C1 segment of cervical spinal cord (tissue), 14 donors: ENCODE results near the gene MYL7.

Experiments used
- DNase-seq, 14 donors: peaks; one replicate each; lab custom pipeline; 2025; lab: John Stamatoyannopoulos, UW

Gene MYL7

DNA sequence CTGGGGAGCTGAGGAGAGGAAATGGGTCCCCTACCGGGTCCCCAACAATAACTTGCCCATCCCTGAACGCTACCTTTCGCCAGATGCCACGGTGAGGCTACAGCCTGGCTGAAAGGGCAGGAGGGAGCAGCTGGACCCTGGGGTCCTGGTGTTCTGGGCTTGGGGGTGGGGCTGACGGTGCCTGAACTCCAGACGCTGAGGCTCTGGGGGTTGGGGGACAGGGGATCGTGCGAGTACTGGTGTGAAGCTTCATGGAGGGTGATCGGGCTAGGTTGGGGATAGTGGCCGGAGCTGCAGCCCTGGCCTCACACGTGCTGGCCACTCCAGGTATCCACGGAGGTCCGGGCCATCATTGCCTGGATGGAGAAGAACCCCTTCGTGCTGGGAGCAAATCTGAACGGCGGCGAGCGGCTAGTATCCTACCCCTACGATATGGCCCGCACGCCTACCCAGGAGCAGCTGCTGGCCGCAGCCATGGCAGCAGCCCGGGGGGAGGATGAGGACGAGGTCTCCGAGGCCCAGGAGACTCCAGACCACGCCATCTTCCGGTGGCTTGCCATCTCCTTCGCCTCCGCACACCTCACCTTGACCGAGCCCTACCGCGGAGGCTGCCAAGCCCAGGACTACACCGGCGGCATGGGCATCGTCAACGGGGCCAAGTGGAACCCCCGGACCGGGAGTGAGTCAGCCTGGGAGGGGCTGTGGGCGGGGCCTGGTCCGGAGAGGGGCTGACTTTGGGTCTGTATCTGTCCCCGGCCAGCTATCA lies 28.7 kb downstream of the MYL7 start:
- DNase-seq, result no peak

DNA sequence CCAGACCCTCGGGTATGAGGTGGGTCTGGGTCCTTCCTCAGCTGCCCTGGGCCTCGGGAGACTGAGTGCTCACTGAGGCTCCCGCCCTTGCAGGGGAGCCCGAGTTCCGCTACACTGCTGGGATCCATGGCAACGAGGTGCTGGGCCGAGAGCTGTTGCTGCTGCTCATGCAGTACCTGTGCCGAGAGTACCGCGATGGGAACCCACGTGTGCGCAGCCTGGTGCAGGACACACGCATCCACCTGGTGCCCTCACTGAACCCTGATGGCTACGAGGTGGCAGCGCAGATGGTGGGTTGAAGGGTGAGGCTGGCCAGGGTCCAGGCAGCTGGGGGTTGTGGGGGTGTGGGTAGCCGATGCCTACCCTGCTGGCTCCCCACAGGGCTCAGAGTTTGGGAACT lies 29.4 kb downstream of the MYL7 start:
- peak in 1 of 14 donors; percentile 29 for DNase-seq

DNA sequence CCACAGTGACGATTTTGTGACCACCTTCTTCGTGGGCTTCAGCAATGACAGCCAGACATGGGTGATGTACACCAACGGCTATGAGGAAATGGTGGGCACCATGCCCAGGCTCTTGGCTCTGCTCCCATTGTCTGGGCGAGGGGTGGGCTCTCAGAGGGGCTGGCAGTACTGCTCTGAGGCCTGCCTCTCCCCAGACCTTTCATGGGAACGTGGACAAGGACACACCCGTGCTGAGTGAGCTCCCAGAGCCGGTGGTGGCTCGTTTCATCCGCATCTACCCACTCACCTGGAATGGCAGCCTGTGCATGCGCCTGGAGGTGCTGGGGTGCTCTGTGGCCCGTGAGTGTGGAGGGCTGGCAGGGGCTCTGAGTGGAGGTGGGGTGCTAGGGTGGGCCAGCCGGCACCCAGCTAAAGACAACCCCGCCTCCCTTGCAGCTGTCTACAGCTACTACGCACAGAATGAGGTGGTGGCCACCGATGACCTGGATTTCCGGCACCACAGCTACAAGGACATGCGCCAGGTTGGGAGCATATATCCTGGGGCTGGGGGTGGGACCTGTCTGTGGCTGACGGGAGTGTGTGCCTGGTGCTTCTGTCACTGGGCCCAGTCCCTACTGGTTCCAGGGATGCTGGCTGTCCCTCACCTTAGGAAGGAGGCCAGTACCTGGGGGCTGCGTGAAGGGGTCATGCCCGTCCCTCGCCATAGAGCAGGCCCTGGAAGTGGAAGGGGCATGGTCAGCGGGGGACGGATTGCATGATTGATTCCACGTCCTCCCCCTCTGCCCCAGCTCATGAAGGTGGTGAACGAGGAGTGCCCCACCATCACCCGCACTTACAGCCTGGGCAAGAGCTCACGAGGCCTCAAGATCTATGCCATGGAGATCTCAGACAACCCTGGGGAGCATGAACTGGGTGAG lies 30.2 kb downstream of the MYL7 start:
- DNase-seq, result no peak

DNA sequence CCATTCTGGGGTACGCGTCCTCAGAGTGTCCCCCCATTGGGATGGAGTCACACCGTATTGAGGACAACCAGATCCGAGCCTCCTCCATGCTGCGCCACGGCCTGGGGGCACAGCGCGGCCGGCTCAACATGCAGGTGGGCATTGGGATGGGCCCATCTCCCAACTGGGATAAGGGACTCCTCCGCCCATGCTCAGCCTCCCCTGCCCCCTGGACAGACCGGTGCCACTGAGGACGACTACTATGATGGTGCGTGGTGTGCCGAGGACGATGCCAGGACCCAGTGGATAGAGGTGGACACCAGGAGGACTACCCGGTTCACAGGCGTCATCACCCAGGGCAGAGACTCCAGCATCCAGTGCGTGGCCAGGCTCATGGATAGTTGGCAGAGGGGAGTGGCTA lies 31.1 kb downstream of the MYL7 start:
- DNase-seq, result no peak

DNA sequence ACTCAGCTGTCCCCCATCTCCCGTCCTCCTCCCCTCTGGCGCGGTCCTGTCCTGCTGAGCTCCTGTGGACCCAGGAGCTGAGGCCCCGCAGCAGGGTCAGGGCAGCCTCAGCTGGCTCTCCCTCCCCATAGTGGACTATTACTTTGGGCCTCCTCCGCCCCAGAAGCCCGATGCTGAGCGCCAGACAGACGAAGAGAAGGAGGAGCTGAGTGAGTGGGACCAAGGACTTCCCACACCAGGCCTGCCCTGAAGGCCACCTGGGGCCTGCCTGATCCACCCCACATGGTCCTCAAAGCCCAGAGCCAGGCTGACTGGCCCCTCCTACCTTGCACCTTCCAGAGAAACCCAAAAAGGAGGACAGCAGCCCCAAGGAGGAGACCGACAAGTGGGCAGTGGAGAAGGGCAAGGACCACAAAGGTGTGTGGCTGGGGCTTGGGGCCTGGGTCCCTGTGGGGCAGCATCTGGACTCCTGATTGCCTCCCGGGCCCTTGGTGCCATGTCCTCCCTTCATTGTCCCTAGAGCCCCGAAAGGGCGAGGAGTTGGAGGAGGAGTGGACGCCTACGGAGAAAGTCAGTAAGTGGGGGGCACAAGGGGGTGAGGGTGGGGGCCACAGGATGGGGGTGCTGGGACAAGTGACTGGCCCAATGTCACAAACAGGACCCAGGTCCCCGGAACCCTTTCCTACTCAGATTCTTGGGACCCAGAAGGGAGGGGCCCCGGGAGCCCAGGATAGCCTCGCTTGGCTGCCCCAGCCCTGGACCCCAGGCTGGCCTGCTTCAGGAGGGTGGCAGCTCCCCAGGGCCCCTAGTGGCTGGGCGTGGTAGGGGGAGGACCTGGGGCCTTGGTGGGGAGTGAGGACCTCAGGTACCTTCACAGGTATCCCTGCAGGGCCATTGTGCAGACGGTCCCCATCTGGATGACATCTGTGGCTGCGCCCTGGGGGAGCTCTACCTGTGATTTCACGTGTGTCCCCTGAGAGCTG lies 32.1 kb downstream of the MYL7 start:
- DNase-seq, result no peak

DNA sequence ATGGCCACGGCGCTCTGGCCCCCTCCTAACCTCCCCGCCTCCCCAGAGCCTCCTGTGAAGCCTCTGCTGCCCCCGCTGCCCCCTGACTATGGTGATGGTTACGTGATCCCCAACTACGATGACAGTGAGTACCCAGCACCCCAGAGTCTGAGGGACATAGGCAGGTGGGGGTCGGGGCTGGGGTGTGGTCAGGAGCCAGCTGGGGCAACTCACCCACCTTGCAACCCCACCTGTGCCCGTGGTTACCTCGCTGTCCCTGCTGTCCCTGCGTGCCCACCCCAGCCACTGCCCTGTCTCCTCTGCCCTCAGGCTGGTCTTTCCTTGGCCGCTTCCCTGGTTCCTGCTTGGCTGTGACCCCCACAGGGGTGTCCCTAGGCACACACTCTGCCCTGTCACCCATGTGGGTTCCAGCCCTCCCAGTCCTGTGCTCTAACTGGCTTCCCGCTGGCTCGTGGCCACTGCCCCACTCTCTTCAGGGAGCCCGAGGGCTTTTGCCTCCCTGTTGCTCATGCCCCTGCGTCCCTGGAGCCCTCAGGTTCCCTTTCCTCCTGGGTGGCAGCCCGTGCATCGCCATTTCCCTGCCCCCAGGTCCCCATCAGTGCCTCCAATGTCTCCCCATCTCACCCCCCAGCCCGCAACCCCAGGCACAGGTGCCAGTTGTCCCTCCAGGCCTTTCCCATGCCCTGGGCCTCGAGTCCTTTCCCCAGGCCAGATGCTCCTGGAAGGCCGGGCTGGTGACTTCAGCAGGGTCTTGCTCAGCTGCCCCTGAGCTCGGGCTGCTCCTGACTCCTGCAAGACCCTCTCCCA lies 33.0 kb downstream of the MYL7 start:
- no peak for DNase-seq

DNA sequence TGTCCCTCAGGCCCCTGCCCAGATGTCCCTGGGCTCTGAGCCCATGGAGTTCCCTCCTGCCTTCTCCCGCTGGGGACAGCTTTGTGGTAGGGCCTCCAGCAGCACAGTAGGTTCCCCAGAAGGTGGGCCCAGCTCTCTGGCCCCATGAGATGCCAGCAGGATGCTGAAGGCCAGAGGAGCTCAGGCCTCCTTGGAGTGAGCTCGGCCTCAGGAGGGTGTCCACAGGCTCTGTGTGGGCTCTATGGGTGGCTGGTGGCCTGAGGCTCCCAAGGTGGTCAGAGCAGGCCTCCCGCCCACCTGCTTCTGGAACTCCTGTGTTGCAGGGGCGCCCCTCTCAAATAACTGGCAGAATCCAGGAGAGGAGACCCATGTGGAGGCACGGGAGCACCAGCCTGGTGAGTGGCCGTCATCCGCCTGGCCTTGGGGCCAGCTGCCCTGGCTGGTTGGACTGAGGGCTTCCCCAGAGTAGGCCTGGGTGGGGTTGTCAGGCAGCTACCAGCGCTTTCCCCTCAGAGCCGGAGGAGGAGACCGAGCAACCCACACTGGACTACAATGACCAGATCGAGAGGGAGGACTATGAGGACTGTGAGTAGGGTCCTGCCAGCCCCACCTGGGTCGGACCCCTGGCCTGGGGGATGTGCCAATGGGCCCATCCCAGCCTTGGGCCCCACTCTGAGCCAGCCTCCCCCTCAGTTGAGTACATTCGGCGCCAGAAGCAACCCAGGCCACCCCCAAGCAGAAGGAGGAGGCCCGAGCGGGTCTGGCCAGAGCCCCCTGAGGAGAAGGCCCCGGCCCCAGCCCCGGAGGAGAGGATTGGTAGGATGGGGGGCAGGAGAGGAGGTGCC lies 33.8 kb downstream of the MYL7 start:
- DNase-seq, result no peak

DNA sequence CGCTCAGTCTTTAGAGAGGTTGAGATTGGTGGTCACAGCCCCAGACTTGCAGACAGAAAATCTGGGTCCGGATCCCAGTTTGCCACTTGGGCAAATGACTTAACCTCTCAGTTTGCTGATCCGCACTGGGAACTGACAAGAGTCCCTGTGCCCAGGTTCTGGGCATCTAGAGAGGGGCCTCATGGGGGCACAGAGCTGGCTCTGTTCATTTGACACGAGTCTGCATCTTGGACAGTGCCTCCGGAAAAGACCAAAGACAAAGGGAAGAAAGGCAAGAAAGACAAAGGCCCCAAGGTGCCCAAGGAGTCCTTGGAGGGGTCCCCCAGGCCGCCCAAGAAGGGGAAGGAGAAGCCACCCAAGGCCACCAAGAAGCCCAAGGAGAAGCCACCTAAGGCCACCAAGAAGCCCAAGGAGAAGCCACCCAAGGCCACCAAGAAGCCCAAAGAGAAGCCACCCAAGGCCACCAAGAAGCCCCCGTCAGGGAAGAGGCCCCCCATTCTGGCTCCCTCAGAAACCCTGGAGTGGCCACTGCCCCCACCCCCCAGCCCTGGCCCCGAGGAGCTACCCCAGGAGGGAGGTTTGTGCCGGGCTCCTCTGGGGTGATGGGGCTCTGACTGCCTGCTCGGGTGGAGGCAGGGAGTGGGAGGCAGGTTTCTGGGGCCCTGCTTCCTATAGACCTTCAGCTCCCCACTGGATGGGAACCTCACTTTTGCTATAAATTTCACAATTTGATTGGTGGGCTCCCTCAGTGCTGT lies 34.6 kb downstream of the MYL7 start:
- DNase-seq, result no peak

DNA sequence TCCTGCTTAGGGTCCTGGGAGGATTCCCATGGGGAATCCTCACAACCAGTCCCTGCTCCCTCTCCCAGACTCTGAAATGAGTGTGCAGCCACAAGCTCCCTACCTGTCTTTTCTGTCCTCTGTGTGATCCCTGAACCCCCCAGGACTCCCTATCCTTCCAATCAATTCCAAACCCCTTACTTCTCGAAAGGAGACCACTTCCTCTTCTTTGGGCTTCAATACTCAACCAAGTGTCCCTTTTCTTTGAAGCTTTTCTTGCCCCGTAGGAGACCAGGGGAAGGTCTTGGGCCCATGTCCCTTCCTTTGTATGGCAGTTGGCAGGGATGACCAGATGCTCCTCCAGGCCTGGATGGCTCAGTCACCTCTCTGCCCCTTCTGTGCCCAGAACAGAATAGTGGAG lies 35.3 kb downstream of the MYL7 start:
- DNase-seq, result no peak

DNA sequence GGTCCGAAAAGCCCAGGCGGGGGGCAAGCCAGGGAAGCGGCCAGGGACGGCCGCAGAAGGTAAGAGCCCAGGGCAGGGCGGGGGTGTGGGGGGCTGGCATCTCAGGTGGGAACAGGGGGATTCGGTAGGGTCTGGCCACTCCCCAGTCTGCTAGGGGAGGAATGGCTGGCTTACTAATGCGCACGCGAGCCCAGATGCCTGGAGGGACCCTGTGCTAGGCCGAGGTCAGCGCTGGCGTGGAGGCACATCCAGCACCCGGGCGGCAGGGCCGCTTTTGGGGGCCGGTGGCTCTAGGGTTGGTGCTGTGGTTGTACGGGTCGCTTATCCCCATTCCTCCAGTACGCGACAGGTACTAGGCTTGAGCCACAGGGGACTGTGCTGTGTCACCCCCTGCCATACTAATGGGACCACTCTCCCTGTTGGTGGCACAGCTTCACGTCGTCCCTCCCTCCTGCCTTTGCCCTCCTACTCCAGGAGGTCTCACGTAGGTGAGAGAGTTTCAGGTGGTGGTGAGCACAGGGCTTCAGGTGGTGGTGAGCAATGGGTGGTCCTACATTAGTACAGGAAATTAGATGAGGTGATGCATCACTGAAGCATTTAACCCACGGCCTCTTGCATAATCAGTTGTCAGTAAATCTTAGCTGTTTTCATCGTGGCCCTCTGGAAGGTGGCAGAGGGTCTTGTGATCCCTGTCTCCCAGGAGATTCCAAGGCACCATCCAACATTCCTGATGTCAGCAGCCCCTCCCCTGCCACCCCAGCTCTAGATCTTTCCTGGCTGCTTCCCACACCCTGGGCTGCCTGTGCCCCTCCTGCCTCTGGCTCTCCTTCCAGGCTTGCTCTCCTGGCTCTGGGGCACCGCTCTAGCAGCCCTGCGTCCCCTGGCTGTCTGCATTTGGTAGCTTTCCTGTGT lies 36.0 kb downstream of the MYL7 start:
- peak in 10 of 14 donors; percentile 25 to 80 (median 52) for DNase-seq

DNA sequence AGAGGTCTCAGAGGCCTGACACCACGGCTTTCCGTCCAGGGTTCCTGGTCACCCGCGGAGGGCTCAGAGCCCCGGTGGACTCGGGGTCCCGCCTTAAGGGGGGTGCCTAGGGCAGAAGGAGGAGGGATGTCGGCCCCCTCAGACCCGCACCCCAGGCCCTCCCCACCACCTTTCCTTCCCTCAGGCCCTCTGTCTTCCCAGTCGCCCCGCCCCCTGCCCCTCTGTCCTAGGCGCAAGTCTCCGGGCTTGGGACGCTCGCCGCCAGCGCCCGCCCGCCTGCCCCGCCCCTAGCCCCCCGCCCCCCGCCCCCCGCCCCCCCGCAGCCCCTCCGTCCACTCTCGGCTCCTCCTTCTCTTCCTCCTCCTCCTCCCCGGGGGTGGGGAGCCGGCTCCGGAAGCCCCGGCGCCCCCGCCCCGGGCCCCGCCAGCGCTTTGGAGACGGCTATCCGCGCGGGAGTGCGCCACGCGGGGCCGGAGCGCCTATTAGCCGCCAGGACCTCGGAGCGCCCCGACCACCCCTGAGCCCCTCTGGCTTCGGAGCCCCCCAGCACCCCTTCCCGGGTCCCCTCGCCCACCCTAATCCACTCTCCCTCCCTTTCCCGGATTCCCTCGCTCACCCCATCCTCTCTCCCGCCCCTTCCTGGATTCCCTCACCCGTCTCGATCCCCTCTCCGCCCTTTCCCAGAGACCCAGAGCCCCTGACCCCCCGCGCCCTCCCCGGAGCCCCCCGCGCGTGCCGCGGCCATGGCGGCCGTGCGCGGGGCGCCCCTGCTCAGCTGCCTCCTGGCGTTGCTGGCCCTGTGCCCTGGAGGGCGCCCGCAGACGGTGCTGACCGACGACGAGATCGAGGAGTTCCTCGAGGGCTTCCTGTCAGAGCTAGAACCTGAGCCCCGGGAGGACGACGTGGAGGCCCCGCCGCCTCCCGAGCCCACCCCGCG lies 36.9 kb downstream of the MYL7 start, which contains the start of gene AEBP1:
Gene AEBP1 (plus strand): TSS at position 423 of the 937 bp plus-strand sequence. CDS start 321 bp downstream, at position 744.
- DNase-seq, result peak in 1 of 14 donors; percentile 40

DNA sequence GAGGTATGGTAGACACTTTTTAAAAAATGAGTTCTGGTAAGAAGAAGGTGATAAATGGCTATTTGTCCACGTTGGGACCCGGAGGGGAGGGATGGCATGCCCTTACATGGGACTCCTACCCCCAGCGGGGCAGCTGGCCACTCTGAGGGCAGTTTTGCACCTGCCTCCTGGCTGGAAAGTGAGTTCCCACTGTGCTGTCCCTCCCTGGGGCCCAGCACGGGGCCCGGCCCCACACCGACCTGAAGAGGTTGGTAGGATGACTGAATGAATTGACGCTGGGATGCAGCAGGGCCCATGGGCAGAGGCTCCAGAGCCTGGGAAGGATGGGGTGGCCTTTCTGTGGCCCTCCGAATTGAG lies 37.6 kb downstream of the MYL7 start:
- DNase-seq, result no peak

DNA sequence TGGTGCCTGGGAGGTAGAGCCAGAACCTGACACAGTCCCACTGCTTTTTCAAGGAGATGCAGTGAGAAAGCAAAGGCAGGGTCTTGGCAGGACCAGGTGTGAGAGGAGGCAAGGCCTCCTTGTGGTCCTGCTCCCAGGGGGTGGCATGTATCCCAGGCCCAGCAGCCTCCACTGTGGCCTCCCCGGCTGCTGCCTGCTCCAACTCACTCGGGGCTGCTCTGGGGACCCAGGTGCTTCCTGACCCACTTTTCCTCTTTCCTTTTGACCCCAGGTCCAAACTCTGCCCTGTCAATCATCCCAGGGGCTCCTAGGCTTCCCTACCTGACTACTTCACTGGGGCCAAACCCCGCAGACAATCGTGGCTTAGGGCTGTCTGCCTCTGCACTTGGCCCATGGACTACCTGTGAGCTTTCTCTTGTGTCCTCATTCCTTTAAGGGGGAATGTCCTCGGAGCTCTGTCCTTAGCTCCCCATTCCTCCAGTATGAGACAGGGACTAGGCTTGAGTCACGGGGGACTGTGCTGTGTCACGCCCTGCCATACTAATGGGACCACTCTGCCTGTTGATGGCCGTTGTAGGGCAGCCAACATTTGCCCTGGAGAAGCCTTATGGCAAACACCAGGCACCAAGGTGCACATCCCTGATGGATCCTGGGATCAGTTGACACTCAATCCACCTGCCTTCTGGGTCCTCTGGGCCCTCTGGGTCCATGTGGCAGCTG lies 38.1 kb downstream of the MYL7 start:
- DNase-seq, result no peak

DNA sequence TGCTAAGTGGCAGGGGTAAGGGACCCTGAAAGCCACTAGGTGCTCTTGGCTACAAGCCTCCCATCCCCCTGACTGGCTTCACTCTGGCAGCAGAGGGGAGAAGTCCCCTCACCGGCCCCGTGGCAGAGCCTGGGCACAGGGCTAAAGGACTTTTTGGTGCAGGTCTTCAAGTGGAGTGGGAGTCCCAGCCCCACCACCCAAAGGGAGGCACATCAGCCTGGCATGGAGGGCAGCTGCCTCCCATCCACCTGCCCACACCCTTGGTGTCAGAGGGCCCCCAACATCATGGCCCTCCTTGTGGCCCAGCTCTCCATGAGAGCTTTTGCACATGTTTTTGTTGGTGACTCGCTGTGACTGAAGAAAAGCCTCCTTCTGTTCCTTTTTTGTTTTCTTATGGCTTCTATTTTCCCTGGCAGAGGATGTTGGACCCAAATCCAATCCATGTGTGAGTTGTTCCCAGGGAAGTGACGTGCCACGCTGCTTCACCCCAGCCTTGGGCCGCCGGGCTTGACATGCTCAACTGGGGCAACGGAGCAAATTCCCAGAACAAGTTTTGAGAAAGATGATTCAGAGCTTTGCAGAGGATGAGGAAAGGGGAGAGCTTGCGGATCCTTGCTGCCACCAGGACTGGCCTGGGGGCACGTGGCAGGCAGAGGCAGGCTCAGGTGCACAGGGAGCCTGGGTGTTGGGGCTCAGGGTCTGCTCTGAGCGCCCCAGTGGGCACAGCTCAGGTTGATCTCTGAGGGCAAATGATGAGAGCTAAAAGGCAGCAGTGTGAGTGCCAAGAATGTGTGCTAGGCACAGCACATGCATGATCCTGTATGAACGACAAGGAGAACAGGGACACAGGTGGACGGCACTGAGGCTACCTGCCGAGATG lies 38.9 kb downstream of the MYL7 start:
- peak in 2 of 14 donors; percentile 32 to 70 for DNase-seq
